ENCODE data around the gene PNPLA3.

Gene PNPLA3

GRCh38 chr22:43994006-43994405 is 70.4 kb downstream of the PNPLA3 start:
- DNase-seq = peak in 1 of 2 experiments; percentile 36

GRCh38 chr22:43994416-43994815 is 70.8 kb downstream of the PNPLA3 start:
- DNase-seq = no peak

- no peak for DNase-seq
Observed at GRCh38 chr22:43995057-43995685, 71.6 kb downstream of the PNPLA3 start.

- no peak for DNase-seq
Observed at GRCh38 chr22:43995798-43996169, 72.2 kb downstream of the PNPLA3 start.

- no peak for DNase-seq
Observed at GRCh38 chr22:43996170-43996980, 72.8 kb downstream of the PNPLA3 start.

GRCh38 chr22:43996981-43997265 is 73.3 kb downstream of the PNPLA3 start:
- no peak for DNase-seq

Measured in NCI-H2081 (cell line).